GM12878 (cell line): ENCODE data around the gene SEMA4F. TPM values are rescaled to one million over a fixed set of nuclear protein-coding genes. Genes with fewer than 3 reads are reported as not detected.

Experiments used
- ATAC-seq: fragments of 200-7000 bp; cut with Tn5 transposase; 3 replicates; pipeline ENCODE4 v1.9.1; 2020; ENCODE audit warnings: mild to moderate bottlenecking, moderate library complexity
- BruUV-seq: library from RNA; stranded (reverse); fragments of 400-500 nt; replicated peaks from 2 replicates; lab custom pipeline; 2021; lab: Mats Ljungman, UMichigan
- CTCF ChIA-PET: fragments of 300-600 bp; sonication (Branson Sonifier 250); formaldehyde crosslinking; extraction: SDS; loops from one replicate; lab custom pipeline; 2021; ENCODE audit warnings: inconsistent platforms; lab: Yijun Ruan, JAX
- POLR2A ChIA-PET: fragments of 350-600 bp; formaldehyde crosslinking; extraction: SDS; loops from one replicate; lab custom pipeline; 2021; ENCODE audit warnings: inconsistent platforms; lab: Charles Lee
- RAD21 ChIA-PET: fragments of 300-600 bp; sonication (Branson Sonifier 250); formaldehyde crosslinking; loops from one replicate; lab custom pipeline; 2023; ENCODE audit warnings: antibody characterized with exemption; ENCODE audit not compliant: unreplicated experiment; lab: Charles Lee
- SMC1A ChIA-PET: fragments of 300-600 bp; sonication (Branson Sonifier 250); formaldehyde crosslinking; loops from one replicate; lab custom pipeline; 2023; ENCODE audit not compliant: unreplicated experiment, uncharacterized antibody; lab: Charles Lee
- DNase-seq: peaks from one replicate; pipeline ENCODE4 v3.0.0-alpha.2; 2011; ENCODE audit warnings: low read depth, low spot score
- FAIRE-seq: peaks from 3 replicates; lab custom pipeline; 2011; peaks lifted over from hg19 to GRCh38; lab: Jason Lieb, UNC
- H2AFZ ChIP-seq: 2 replicates; pipeline ENCODE4 v1.6.0; 2011; ENCODE audit warnings: low read depth, low read length, control low read depth; ENCODE audit not compliant: control insufficient read depth
- H3K27ac ChIP-seq: 2 replicates; pipeline ENCODE4 v1.5.1; 2011; ENCODE audit warnings: control low read depth; ENCODE audit not compliant: control insufficient read depth, insufficient read depth
- H3K27me3 ChIP-seq, 2 experiments: replicated peaks in 1 of 2; 2 replicates each; pipeline versions ENCODE4 v1.6.0 to v1.6.1; 2011; ENCODE audit warnings: low read length in 1 of 2; ENCODE audit not compliant: control insufficient read depth in 2 of 2, insufficient read depth in 2 of 2
- H3K36me3 ChIP-seq, 2 experiments: 2 replicates each; pipeline ENCODE4 v1.5.1; 2011; ENCODE audit warnings: low read length in 1 of 2; ENCODE audit not compliant: control insufficient read depth in 2 of 2, insufficient read depth in 2 of 2
- H3K4me1 ChIP-seq: 2 replicates; pipeline ENCODE4 v1.6.1; 2011; ENCODE audit warnings: mild to moderate bottlenecking, low read length, moderate library complexity, mixed read lengths; ENCODE audit not compliant: control insufficient read depth, insufficient read depth
- H3K4me2 ChIP-seq: 2 replicates; pipeline ENCODE4 v1.6.0; 2011; ENCODE audit warnings: control low read depth; ENCODE audit not compliant: control insufficient read depth, insufficient read depth
- H3K4me3 ChIP-seq: fragments of 200-600 bp; sonication (generic); 2 replicates; pipeline ENCODE4 v1.5.1; 2016
- H3K79me2 ChIP-seq: 2 replicates; pipeline ENCODE4 v1.6.0; 2011; ENCODE audit warnings: low read length; ENCODE audit not compliant: control insufficient read depth, insufficient read depth
- H3K9ac ChIP-seq: 2 replicates; pipeline ENCODE4 v1.8.0; 2011; ENCODE audit warnings: low read length, control low read depth, mixed read lengths; ENCODE audit not compliant: control insufficient read depth, insufficient read depth
- H3K9me3 ChIP-seq: replicated peaks from 3 replicates; pipeline ENCODE4 v1.5.1; 2011; ENCODE audit warnings: mild to moderate bottlenecking, low read length; ENCODE audit not compliant: control insufficient read depth, insufficient read depth
- H4K20me1 ChIP-seq: 2 replicates; pipeline ENCODE4 v1.6.0; 2011; ENCODE audit not compliant: control insufficient read depth, insufficient read depth
- EP300 ChIP-seq, 2 experiments: fragments of 150-350 bp in 1 of 2; IDR thresholded peaks; 2 replicates each; pipeline ENCODE4 v1.6.1; 2011 to 2012; ENCODE audit warnings: low read depth in 2 of 2, low read length in 2 of 2, borderline replicate concordance in 1 of 2, improper control_type of control experiment in 1 of 2, inconsistent platforms in 1 of 2; ENCODE audit not compliant: control insufficient read depth in 1 of 2
- FOS ChIP-seq: IDR thresholded peaks from 3 replicates; pipeline ENCODE4 v1.6.1; 2011; ENCODE audit warnings: borderline replicate concordance; ENCODE audit not compliant: insufficient read length; ENCODE audit errors: extremely low read depth
- MAX ChIP-seq: IDR thresholded peaks from 2 replicates; pipeline ENCODE4 v1.6.1; 2012; ENCODE audit warnings: low read depth, low read length, improper control_type of control experiment
- MEF2A ChIP-seq: IDR thresholded peaks from 2 replicates; pipeline ENCODE4 v1.6.1; 2011; ENCODE audit warnings: low read depth, mild to moderate bottlenecking, low read length, moderate library complexity; ENCODE audit not compliant: insufficient read depth
- MTA3 ChIP-seq: IDR thresholded peaks from 2 replicates; pipeline ENCODE4 v1.6.1; 2012; ENCODE audit warnings: low read length, inconsistent platforms, borderline replicate concordance
- PML ChIP-seq: IDR thresholded peaks from 2 replicates; pipeline ENCODE4 v1.6.1; 2012; ENCODE audit warnings: low read length, inconsistent platforms
- RUNX3 ChIP-seq: IDR thresholded peaks from 2 replicates; pipeline ENCODE4 v1.6.1; 2012; ENCODE audit warnings: low read length, inconsistent platforms
- SP1 ChIP-seq: IDR thresholded peaks from one replicate; pipeline ENCODE4 v1.6.1; 2011; ENCODE audit warnings: low read depth, low read length
- STAT1 ChIP-seq: fragments of 450-650 bp; conservative IDR thresholded peaks from 2 replicates; pipeline ENCODE4 v1.6.1; 2014; ENCODE audit warnings: antibody characterized with exemption, mild to moderate bottlenecking
- SUPT20H ChIP-seq: IDR thresholded peaks from 2 replicates; pipeline ENCODE4 v1.6.1; 2011; ENCODE audit warnings: low read depth, mild to moderate bottlenecking, low read length, moderate library complexity, borderline replicate concordance; ENCODE audit not compliant: control insufficient read depth
- ZBTB40 ChIP-seq: fragments of 450-650 bp; IDR thresholded peaks from 2 replicates; pipeline ENCODE4 v1.6.1; 2016; ENCODE audit warnings: mild to moderate bottlenecking, moderate library complexity, borderline replicate concordance
- ZNF207 ChIP-seq: fragments of 450-650 bp; IDR thresholded peaks from 2 replicates; pipeline ENCODE4 v1.6.1; 2014; ENCODE audit warnings: antibody characterized with exemption, mild to moderate bottlenecking, borderline replicate concordance
- WGBS: methylation state at CpG from one replicate; pipeline ENCODE4 v1.1.6; 2016; ENCODE audit warnings: low lambda C conversion rate; ENCODE audit not compliant: insufficient replicate concordance, insufficient coverage; ENCODE audit errors: missing lambda C conversion rate; 5-methylcytosine and 5-hydroxymethylcytosine counted together
- in situ Hi-C: fragments of 300-500 bp; cut with MboI; formaldehyde crosslinking; loops from 9 replicates; pipeline ENCODE4 v1.14.3; 2018; ENCODE audit warnings: mixed read lengths
- intact Hi-C: fragments of 100-400 bp; cut with micrococcal nuclease; formaldehyde crosslinking; loops from one replicate; pipeline ENCODE4 v1.14.2; 2022; ENCODE audit not compliant: unreplicated experiment
- polyA plus RNA-seq, 11 experiments: library from polyadenylated mRNA; depleted of rRNA in 4 of 11; unstranded in 6 of 11; stranded (reverse) in 5 of 11; fragments of >200 nt; fragmentation: Nextera tagmentation in 4 of 11; fragmentation: Illumina TruSeq in 1 of 11; extraction: Ambion mirVana in 4 of 11; extraction: Trizol in 1 of 11; gene quantifications; 1 replicate in 1 of 11; 2 replicates in 10 of 11; pipeline versions ENCODE4 v1.2.1 to v1.2.3, GENCODE V29; 2011 to 2016; ENCODE audit warnings: inconsistent platforms in 2 of 11, missing spikeins in 2 of 11, low read depth in 1 of 11
- total RNA-seq, 4 experiments: library from RNA; depleted of rRNA in 3 of 4; stranded (reverse); fragments of >200 nt in 3 of 4; fragmentation: Illumina TruSeq in 1 of 4; extraction: Trizol in 1 of 4; gene quantifications; 2 replicates each; pipeline versions ENCODE4 v1.2.1 to v1.2.3, GENCODE V29; 2013 to 2021
- TF ChIP-seq, protein P1 (sequence below): fragments of 450-650 bp; IDR thresholded peaks from 2 replicates; pipeline ENCODE4 v1.6.1; 2017; ENCODE audit warnings: mild to moderate bottlenecking
- TF ChIP-seq, protein P2 (sequence below): fragments of 450-650 bp; IDR thresholded peaks from 2 replicates; pipeline ENCODE4 v1.6.1; 2018; ENCODE audit warnings: borderline replicate concordance, mild to moderate bottlenecking; ENCODE audit not compliant: partially characterized antibody

Gene SEMA4F
- total and polyA plus RNA-seq, 10 of the 15 experiments (the other 5 are each of a cell fraction or from before 2014, with no cell fraction given) = 0.26 to 3.0 (median 2.1) TPM

DNA sequence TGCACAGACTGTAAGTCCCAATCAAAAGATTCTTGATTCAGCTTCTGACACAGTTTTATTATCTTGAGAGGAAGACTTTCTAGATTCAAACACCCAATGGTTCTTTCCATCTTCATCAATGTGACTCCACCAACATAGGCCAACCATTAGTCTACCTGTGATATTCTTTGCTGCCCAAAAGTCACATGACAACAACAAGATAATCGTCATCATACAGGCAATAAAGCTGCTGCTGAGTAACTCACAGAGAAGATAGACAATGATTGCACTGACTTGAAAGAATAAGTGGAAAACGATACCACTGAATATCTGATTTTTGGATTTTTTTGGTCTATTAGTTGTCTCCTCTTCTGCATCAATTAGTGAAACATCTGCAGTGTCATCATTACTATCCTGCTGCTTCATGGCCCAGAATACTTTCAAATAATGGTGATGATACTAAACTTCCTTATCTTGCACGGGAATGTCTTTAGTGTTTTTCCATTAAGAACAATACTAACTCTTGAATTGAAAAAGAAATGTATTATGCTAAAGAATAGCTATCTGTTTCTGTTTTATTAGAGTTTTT is 25.4 kb upstream of the SEMA4F start:
- ChIA-PET SMC1A (interaction anchor here (1.1 to 1.3 kb wide), 2 partner anchors 8 to 10 kb away, joined by 3 to 7 read pairs; no protein-coding TSS in a partner anchor), CTCF (interaction anchor here (1.0 kb wide), 1 partner anchor 18 kb away, joined by 3 read pairs; no protein-coding TSS in a partner anchor), RAD21 (interaction anchor here (1.2 kb wide), 1 partner anchor 17 kb away, joined by 3 read pairs; no protein-coding TSS in a partner anchor), POLR2A (interaction anchor here (0.6 kb wide), 1 partner anchor 209 kb away, joined by 4 read pairs; no protein-coding TSS in a partner anchor)
- intact Hi-C loops = no loop called here
- no TSS peak for BruUV-seq
- no peak for ATAC-seq
- Histone ChIP-seq H3K4me2 (no peak overlapping the region), H3K9me3 (no peaks in the 10 kb centered on the region), H2AFZ (no peak overlapping the region), H3K27ac (no peak overlapping the region), H3K79me2 (no peaks in the 10 kb centered on the region), H3K27me3 (no peaks in the 10 kb centered on the region), H4K20me1 (no peaks in the 10 kb centered on the region), H3K36me3 (no peaks in the 10 kb centered on the region), H3K9ac (no peak overlapping the region), H3K4me3 (no peak overlapping the region), H3K4me1 (no peaks in the 10 kb centered on the region)
- DNase-seq = no peak
- in situ Hi-C loops = no loop called here
- 2% methylated on average over 3 of the region's 3 CpGs for WGBS
- no peak for FAIRE-seq
- TF ChIP-seq MTA3 (no peak), PML (no peak), EP300 (IDR thresholded peaks at IDR 0.05; ENCODE audit: borderline replicate concordance in 1 of 2, control insufficient read depth in 1 of 2, low read depth in 2 of 2, low read length in 2 of 2) (no peak), ZNF207 (no peak), FOS (no peak), ZBTB40 (no peak), RUNX3 (no peak), SUPT20H (no peak), MEF2A (no peak), STAT1 (no peak), MAX (no peak), SP1 (no peak)
- TF ChIP-seq, protein P1, sequence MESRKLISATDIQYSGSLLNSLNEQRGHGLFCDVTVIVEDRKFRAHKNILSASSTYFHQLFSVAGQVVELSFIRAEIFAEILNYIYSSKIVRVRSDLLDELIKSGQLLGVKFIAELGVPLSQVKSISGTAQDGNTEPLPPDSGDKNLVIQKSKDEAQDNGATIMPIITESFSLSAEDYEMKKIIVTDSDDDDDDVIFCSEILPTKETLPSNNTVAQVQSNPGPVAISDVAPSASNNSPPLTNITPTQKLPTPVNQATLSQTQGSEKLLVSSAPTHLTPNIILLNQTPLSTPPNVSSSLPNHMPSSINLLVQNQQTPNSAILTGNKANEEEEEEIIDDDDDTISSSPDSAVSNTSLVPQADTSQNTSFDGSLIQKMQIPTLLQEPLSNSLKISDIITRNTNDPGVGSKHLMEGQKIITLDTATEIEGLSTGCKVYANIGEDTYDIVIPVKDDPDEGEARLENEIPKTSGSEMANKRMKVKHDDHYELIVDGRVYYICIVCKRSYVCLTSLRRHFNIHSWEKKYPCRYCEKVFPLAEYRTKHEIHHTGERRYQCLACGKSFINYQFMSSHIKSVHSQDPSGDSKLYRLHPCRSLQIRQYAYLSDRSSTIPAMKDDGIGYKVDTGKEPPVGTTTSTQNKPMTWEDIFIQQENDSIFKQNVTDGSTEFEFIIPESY = no peak
- TF ChIP-seq, protein P2, sequence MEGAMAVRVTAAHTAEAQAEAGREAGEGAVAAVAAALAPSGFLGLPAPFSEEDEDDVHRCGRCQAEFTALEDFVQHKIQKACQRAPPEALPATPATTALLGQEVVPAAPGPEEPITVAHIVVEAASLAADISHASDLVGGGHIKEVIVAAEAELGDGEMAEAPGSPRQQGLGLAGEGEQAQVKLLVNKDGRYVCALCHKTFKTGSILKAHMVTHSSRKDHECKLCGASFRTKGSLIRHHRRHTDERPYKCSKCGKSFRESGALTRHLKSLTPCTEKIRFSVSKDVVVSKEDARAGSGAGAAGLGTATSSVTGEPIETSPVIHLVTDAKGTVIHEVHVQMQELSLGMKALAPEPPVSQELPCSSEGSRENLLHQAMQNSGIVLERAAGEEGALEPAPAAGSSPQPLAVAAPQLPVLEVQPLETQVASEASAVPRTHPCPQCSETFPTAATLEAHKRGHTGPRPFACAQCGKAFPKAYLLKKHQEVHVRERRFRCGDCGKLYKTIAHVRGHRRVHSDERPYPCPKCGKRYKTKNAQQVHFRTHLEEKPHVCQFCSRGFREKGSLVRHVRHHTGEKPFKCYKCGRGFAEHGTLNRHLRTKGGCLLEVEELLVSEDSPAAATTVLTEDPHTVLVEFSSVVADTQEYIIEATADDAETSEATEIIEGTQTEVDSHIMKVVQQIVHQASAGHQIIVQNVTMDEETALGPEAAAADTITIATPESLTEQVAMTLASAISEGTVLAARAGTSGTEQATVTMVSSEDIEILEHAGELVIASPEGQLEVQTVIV = no peak
